H9 (cell line): Measurements from ENCODE around the gene KIR3DL3. TPM values are rescaled to one million over a fixed set of nuclear protein-coding genes. Genes with fewer than 3 reads are reported as not detected.

Experiments used
- DNase-seq: peaks from one replicate; pipeline ENCODE4 v3.0.0-alpha.2; 2017
- H2AFZ ChIP-seq: one replicate; pipeline ENCODE4 v1.6.1; 2013; ENCODE audit warnings: mild to moderate bottlenecking, low read length, control low read depth, moderate library complexity
- H2AK5ac ChIP-seq: 2 replicates; pipeline ENCODE4 v1.6.1; 2013; ENCODE audit warnings: low read length, control low read depth, mixed read lengths; ENCODE audit not compliant: insufficient read length
- H2BK120ac ChIP-seq: one replicate; pipeline ENCODE4 v1.6.1; 2013; ENCODE audit warnings: low read depth, mild to moderate bottlenecking, low read length, control low read depth, inconsistent platforms; ENCODE audit not compliant: poor library complexity, severe bottlenecking
- H2BK12ac ChIP-seq: 2 replicates; pipeline ENCODE4 v1.6.1; 2013; ENCODE audit warnings: low read length, control low read depth, mixed read lengths, low read depth; ENCODE audit not compliant: insufficient read length
- H2BK15ac ChIP-seq: 2 replicates; pipeline ENCODE4 v1.6.1; 2013; ENCODE audit warnings: low read depth, low read length, control low read depth
- H2BK20ac ChIP-seq: one replicate; pipeline ENCODE4 v1.6.1; 2013; ENCODE audit warnings: low read depth, mild to moderate bottlenecking, low read length, control low read depth, inconsistent platforms; ENCODE audit not compliant: poor library complexity, severe bottlenecking
- H2BK5ac ChIP-seq: 2 replicates; pipeline ENCODE4 v1.6.1; 2013; ENCODE audit warnings: low read length, control low read depth, mixed read lengths; ENCODE audit not compliant: insufficient read length
- H3K14ac ChIP-seq: 2 replicates; pipeline ENCODE4 v1.6.1; 2013; ENCODE audit warnings: low read length, control low read depth; ENCODE audit not compliant: insufficient read depth
- H3K18ac ChIP-seq: 2 replicates; pipeline ENCODE4 v1.6.1; 2013; ENCODE audit warnings: low read depth, mild to moderate bottlenecking, mixed read lengths, low read length, control low read depth; ENCODE audit not compliant: insufficient read length
- H3K23ac ChIP-seq: 2 replicates; pipeline ENCODE4 v1.6.1; 2013; ENCODE audit warnings: low read length, control low read depth, mixed read lengths, low read depth; ENCODE audit not compliant: insufficient read length
- H3K23me2 ChIP-seq: 2 replicates; pipeline ENCODE4 v1.6.1; 2013; ENCODE audit warnings: low read depth, mild to moderate bottlenecking, mixed read lengths, low read length, control low read depth; ENCODE audit not compliant: insufficient read length, poor library complexity, severe bottlenecking
- H3K27ac ChIP-seq: 2 replicates; pipeline ENCODE4 v1.5.1; 2013; ENCODE audit warnings: low read length, control low read depth, mixed read lengths, low read depth; ENCODE audit not compliant: insufficient read length
- H3K27me3 ChIP-seq: 2 replicates; pipeline ENCODE4 v1.6.1; 2013; ENCODE audit warnings: low read length, control low read depth, inconsistent platforms; ENCODE audit not compliant: insufficient read depth
- H3K4ac ChIP-seq: 2 replicates; pipeline ENCODE4 v1.6.1; 2013; ENCODE audit warnings: low read depth, mild to moderate bottlenecking, control low read depth, inconsistent platforms, low read length, moderate library complexity
- H3K4me1 ChIP-seq: 2 replicates; pipeline ENCODE4 v1.6.1; 2013; ENCODE audit warnings: low read length, control low read depth, inconsistent platforms; ENCODE audit not compliant: insufficient read depth
- H3K4me2 ChIP-seq: 2 replicates; pipeline ENCODE4 v1.6.1; 2013; ENCODE audit warnings: low read length, control low read depth, mixed read lengths; ENCODE audit not compliant: insufficient read length, insufficient read depth
- H3K56ac ChIP-seq: 2 replicates; pipeline ENCODE4 v1.6.1; 2013; ENCODE audit warnings: low read depth, mild to moderate bottlenecking, mixed read lengths, low read length, control low read depth; ENCODE audit not compliant: insufficient read length
- H3K79me1 ChIP-seq: 2 replicates; pipeline ENCODE4 v1.6.1; 2013; ENCODE audit warnings: low read depth, mild to moderate bottlenecking, moderate library complexity, low read length, control low read depth, inconsistent platforms; ENCODE audit not compliant: insufficient read depth, poor library complexity, severe bottlenecking
- H3K79me2 ChIP-seq: 2 replicates; pipeline ENCODE4 v1.6.1; 2013; ENCODE audit warnings: low read length, control low read depth, inconsistent platforms; ENCODE audit not compliant: insufficient read depth
- H3K9ac ChIP-seq: 2 replicates; pipeline ENCODE4 v1.6.1; 2013; ENCODE audit warnings: low read length, control low read depth, mixed read lengths; ENCODE audit not compliant: insufficient read length; ENCODE audit errors: extremely low read depth
- H3K9me3 ChIP-seq: one replicate; pipeline ENCODE4 v1.6.1; 2013; ENCODE audit warnings: low read depth, low read length, inconsistent platforms; ENCODE audit not compliant: control insufficient read depth
- H3T11ph ChIP-seq: one replicate; pipeline ENCODE4 v1.6.1; 2013; ENCODE audit warnings: mild to moderate bottlenecking, low read length, control low read depth, inconsistent platforms
- H4K20me1 ChIP-seq: one replicate; pipeline ENCODE4 v1.6.1; 2013; ENCODE audit not compliant: control insufficient read depth, insufficient read length, insufficient read depth
- H4K5ac ChIP-seq: 2 replicates; pipeline ENCODE4 v1.6.1; 2013; ENCODE audit warnings: low read depth, mild to moderate bottlenecking, mixed read lengths, low read length, control low read depth; ENCODE audit not compliant: insufficient read length
- H4K8ac ChIP-seq: replicated peaks from 2 replicates; pipeline ENCODE4 v1.6.1; 2013; ENCODE audit warnings: low read length, control low read depth, mixed read lengths, low read depth; ENCODE audit not compliant: insufficient read length
- H4K91ac ChIP-seq: 2 replicates; pipeline ENCODE4 v1.6.1; 2013; ENCODE audit warnings: low read depth, mild to moderate bottlenecking, moderate library complexity, mixed read lengths, low read length, control low read depth; ENCODE audit not compliant: insufficient read length
- H3K27ac Mint-ChIP-seq, 3 experiments: 2 replicates in 2 of 3; 3 replicates in 1 of 3; pipeline ENCODE4 v1.8.0; 2020 to 2021; ENCODE audit warnings: mixed read lengths in 3 of 3, mild to moderate bottlenecking in 1 of 3, moderate library complexity in 1 of 3
- H3K27me3 Mint-ChIP-seq: 2 replicates; pipeline ENCODE4 v1.8.0; 2021; ENCODE audit warnings: low read depth, mild to moderate bottlenecking, moderate library complexity, mixed read lengths
- H3K36me3 Mint-ChIP-seq, 3 experiments: 2 replicates in 2 of 3; 3 replicates in 1 of 3; pipeline ENCODE4 v1.8.0; 2020 to 2021; ENCODE audit warnings: low read depth in 3 of 3, mixed read lengths in 3 of 3; ENCODE audit not compliant: insufficient read depth in 1 of 3
- H3K4me1 Mint-ChIP-seq, 2 experiments: 2 replicates each; pipeline ENCODE4 v1.8.0; 2020; ENCODE audit warnings: mixed read lengths in 2 of 2
- H3K4me3 Mint-ChIP-seq, 2 experiments: 2 replicates in 1 of 2; 3 replicates in 1 of 2; pipeline ENCODE4 v1.8.0; 2020 to 2021; ENCODE audit warnings: mild to moderate bottlenecking in 2 of 2, mixed read lengths in 2 of 2, moderate library complexity in 1 of 2
- H3K9me3 Mint-ChIP-seq, 2 experiments: 2 replicates in 1 of 2; 3 replicates in 1 of 2; pipeline ENCODE4 v1.8.0; 2020; ENCODE audit warnings: mild to moderate bottlenecking in 2 of 2, mixed read lengths in 2 of 2, moderate library complexity in 1 of 2
- CTCF ChIP-seq: fragments of 200-600 bp; sonication (generic); conservative IDR thresholded peaks from 3 replicates; pipeline ENCODE4 v1.8.0; 2021; ENCODE audit warnings: antibody characterized with exemption, mild to moderate bottlenecking
- WGBS: extraction: QIAGEN DNeasy Blood & Tissue Kit; methylation state at CpG from one replicate; pipeline ENCODE4 v1.1.7; 2013; ENCODE audit warnings: missing lambda C conversion rate, low lambda C conversion rate, mixed read lengths; ENCODE audit not compliant: insufficient read length; ENCODE audit errors: extremely low coverage; 5-methylcytosine and 5-hydroxymethylcytosine counted together
- total RNA-seq: library from RNA; stranded (reverse); gene quantifications from 2 replicates; pipeline ENCODE4 v1.2.1, GENCODE V29; 2021

KIR3DL3 gene
- total RNA-seq, 1 experiment from 2014 or later: not detected

GRCh38 chr19:54696117-54696548 lies 28.1 kb upstream of the KIR3DL3 start:
- no peak overlapping the region for H2AK5ac ChIP-seq
- H3K27ac ChIP-seq: no peak overlapping the region
- H3T11ph ChIP-seq: no peak overlapping the region
- H2BK12ac ChIP-seq: no peak overlapping the region
- Mint-ChIP-seq H3K36me3 (peaks cover 4 to 28% (median 20%) of the 10 kb centered on the region in 3 experiments; a peak in 6 of 7 replicates), H3K27me3 (peaks cover 1% of the 10 kb centered on the region; the same call in 1 of the 2 replicates), H3K9me3 (peaks cover 84 to 87% of the 10 kb centered on the region in 2 experiments), H3K4me3 (no peak overlapping the region), H3K4me1 (no peaks in the 10 kb centered on the region), H3K27ac (no peak overlapping the region)
- no peaks in the 10 kb centered on the region for H3K79me1 ChIP-seq
- no peak overlapping the region for H3K23ac ChIP-seq
- H4K91ac ChIP-seq: no peak overlapping the region
- no peak overlapping the region for H2BK20ac ChIP-seq
- no peak overlapping the region for H3K4me2 ChIP-seq
- H2BK15ac ChIP-seq: no peak overlapping the region
- no peak overlapping the region for H3K56ac ChIP-seq
- no peaks in the 10 kb centered on the region for H3K4me1 ChIP-seq
- H3K23me2 ChIP-seq: no peaks in the 10 kb centered on the region
- no peak overlapping the region for H2AFZ ChIP-seq
- TF ChIP-seq CTCF: no peak
- H4K8ac ChIP-seq: no peak overlapping the region
- no peak overlapping the region for H3K4ac ChIP-seq
- H3K79me2 ChIP-seq: no peaks in the 10 kb centered on the region
- DNase-seq: no peak
- no peak overlapping the region for H3K18ac ChIP-seq
- H2BK120ac ChIP-seq: no peak overlapping the region
- no peak overlapping the region for H3K9ac ChIP-seq
- no CpG with 5 or more reads among the region's 8 CpGs for WGBS
- H4K5ac ChIP-seq: no peak overlapping the region
- no peaks in the 10 kb centered on the region; the same call in 1 of the 2 replicates for H3K27me3 ChIP-seq
- peaks cover 69% of the 10 kb centered on the region for H3K9me3 ChIP-seq
- no peak overlapping the region for H2BK5ac ChIP-seq
- H3K14ac ChIP-seq: no peak overlapping the region
- H4K20me1 ChIP-seq: no peaks in the 10 kb centered on the region
